ENCODE data around the gene CORO1C.

DNA sequence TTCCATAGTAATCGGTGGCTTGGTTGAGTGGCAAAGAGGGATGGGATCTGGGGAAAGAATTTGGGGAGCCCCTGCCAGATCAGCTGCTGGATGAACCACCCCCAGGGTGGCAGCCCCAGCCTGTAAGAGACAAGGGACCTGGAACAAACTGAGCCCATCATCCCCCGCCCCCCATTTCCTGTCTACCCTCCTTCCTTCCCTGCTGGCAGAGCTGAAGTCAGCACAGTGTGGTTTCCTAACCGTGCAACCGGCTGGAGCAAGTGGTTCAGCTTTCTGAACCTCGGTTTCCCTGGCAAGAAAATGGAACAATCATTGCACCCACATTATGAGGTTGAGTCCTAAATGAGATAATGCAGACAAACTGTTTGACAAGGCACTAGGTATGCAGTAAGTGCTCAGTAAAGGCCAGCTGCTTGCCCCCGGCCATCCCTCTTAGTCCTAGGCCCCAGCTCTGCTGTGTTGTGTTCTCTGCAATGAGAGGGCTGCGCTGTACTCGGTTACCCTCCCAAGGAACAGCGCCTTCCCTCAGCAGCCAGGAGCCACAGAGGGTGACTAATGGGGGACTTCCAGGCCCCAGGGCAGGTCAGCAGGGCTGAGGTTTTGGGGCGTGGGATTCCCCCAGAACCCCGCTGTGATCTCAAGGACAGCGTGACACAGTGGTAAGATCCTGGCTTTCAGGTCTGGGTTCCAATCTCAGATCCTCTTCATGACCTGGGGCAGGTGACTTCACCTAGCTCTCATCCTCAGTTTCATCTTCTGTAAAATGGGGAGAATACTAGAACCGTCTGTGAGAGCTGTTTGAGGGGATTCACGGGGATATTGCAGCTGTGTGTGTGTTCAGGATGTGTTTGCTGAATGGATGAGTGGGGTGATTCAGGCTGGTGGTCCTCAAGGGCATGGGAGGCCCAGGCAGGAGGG, 114.1 kb downstream of the CORO1C start:
- TF ChIP-seq CTCF (IDR thresholded peaks at IDR 0.05; ENCODE audit: borderline replicate concordance, extremely low read depth, low read length, poor library complexity, severe bottlenecking): no peak
- TF ChIP-seq EZH2 (IDR thresholded peaks at IDR 0.05; ENCODE audit: borderline replicate concordance, low read depth, low read length, severe bottlenecking): no peak

Measured in DND-41 (cell line).